ENCODE results near the gene ZBTB21. TPM values are rescaled to one million over a fixed set of nuclear protein-coding genes. Genes with fewer than 3 reads are reported as not detected.

The ZBTB21 gene
- total and polyA plus RNA-seq, 9 of the 15 experiments (the other 6 are each of a cell fraction or from before 2014, with no cell fraction given), result 2.2 to 15.2 (median 8.7) TPM

GRCh38 chr21:42009018-42009830, 936 bp downstream of the ZBTB21 start (continued):
- TF ChIP-seq CCNT2 (IDR thresholded peaks at IDR 0.05; ENCODE audit: borderline replicate concordance, extremely low read depth, insufficient read length, low read depth, low read length), result peak; percentile 39
- TF ChIP-seq SMARCE1 (IDR thresholded peaks at IDR 0.05), result 0 out of 2 replicates have a peak, but pooled peaks have one; percentile 30
- peak; percentile 41 to 59 (median 44); a peak in 5 of 6 replicates for TF ChIP-seq CTCF (IDR thresholded peaks at IDR 0.05 in 2 of 3, conservative IDR thresholded peaks at IDR 0.05 in 1 of 3; ENCODE audit: insufficient read depth in 2 of 3, low read depth in 1 of 3, low read length in 3 of 3)
- TF ChIP-seq ZNF253 (CRISPR knock-in tag; conservative IDR thresholded peaks at IDR 0.05), result no peak
- TF ChIP-seq ZNF511 (CRISPR knock-in tag; IDR thresholded peaks at IDR 0.05), result 0 out of 2 replicates have a peak, but pooled peaks have one; percentile 27
- TF ChIP-seq TRIM25 (IDR thresholded peaks at IDR 0.05; ENCODE audit: borderline replicate concordance), result no peak
- TF ChIP-seq PURB (CRISPR knock-in tag; IDR thresholded peaks at IDR 0.05; ENCODE audit: low read depth), result no peak
- TF ChIP-seq XRCC4 (IDR thresholded peaks at IDR 0.05; ENCODE audit: extremely low read depth, insufficient read depth, insufficient read length), result no peak
- TF ChIP-seq SRSF1 (IDR thresholded peaks at IDR 0.05; ENCODE audit: low read depth, low read length), result no peak
- no peak for TF ChIP-seq FOXM1 (IDR thresholded peaks at IDR 0.05; ENCODE audit: low read depth)
- no peak for TF ChIP-seq FOXM1 (CRISPR knock-in tag; IDR thresholded peaks at IDR 0.05; ENCODE audit: low read depth)
- no peak for TF ChIP-seq REST (IDR thresholded peaks at IDR 0.05; ENCODE audit: borderline replicate concordance)
- TF ChIP-seq REST (CRISPR knock-in tag; IDR thresholded peaks at IDR 0.05; ENCODE audit: low read depth), result no peak
- no peak for TF ChIP-seq TRIM28 (IDR thresholded peaks at IDR 0.05)
- no peak for TF ChIP-seq RHOXF2B (CRISPR knock-in tag; conservative IDR thresholded peaks at IDR 0.05)

Data from K562 (cell line).